Left forelimb (tissue), 1 donor: ENCODE results near the gene CLP1.

Source experiments
- DNase-seq: peaks from one replicate; pipeline ENCODE4 v3.0.0-alpha.2; 2018; ENCODE audit warnings: low spot score

Gene CLP1

DNA sequence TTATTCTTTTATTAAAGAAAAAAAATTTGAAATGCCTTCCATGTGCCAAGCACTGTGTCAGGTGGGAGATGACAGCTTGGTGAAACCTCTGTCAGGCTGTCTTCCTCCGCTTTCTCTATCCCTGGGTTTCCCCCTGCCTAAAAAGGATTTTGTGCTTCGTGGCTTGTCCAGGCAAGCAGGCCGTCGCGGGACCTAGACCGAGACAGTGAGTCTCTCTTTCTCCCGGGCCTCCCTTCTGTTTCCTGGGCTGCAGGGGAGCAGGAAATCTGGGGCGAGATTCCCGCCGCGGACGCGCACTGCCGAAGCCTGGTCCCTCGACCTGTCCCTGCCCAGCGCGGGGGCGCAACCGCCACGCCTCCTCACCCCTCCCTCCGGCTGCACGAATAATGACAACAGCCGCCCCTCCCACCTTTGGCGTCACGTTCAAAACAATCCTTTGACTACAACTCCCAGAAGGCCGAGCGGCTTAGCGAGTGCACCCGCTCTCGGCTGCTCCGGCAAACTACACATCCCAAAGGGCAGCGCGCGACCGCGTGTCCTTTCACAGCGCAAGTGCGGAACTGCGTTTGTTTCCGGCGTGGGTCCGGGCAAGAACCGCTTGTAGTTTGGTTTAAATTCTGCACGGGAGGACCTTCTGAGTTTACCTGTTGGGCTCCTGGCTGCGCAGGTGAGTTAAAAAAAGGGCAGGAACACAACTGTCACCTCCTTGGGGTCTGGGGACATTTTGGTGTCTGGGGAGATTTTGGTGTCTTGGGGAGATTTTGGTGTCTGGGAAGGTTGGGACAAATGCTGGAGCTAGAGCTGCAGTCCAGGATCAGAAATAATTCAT is at the start of gene CLP1:
TSS of gene CLP1 (plus strand) at position 569 of the 829 bp plus-strand sequence. CDS start 1,715 bp downstream, outside the sequence.
- peak; percentile 99 for DNase-seq

DNA sequence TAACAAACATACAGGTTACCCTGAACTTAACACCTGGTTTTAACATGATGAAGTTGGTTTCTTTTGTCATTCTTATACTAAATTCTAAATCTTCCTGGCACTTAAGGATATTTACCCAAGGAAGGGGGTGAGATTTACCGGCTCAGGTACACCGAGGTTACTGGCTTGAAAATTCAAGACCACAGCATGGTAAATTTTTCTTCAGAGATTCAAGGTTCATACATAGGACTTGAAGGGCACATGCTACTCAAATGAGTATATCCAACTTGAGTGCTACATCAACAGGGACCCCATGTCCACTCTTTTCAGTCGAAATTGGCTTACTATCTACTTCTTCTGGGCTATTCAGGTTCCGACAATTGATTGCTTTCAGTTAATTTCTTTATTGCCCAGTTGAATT is 47.4 kb upstream of the CLP1 start:
- DNase-seq: no peak

DNA sequence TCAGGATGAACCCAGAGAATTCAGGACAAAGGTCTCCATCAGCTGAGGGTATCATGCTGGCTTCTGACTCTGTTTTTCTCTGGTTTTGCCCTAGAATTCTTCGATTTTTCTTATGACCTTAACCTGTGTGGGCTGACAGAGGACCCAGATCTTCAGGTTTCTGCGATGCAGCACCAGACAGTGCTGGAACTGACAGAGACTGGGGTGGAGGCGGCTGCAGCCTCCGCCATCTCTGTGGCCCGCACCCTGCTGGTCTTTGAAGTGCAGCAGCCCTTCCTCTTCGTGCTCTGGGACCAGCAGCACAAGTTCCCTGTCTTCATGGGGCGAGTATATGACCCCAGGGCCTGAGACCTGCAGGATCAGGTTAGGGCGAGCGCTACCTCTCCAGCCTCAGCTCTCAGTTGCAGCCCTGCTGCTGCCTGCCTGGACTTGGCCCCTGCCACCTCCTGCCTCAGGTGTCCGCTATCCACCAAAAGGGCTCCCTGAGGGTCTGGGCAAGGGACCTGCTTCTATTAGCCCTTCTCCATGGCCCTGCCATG is 43.3 kb upstream of the CLP1 start:
- no peak for DNase-seq

DNA sequence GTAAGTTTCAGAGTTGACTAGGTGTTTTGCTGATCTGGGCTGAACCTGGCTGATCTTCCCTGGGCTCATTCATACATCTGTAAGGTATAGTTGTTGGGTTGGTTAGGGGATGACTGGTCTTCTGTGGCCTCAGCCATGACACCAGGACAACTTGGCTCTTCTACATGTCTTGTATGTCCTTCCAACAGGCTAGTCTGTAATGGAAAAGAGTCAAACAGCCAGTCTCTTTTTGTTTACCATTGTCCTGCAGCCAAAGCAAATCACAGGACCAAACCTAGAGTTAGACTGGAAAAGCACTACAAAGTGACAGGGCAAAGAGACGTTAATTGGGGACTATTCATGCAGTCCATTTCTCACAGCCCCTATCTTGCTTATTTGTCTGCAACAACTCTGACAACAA is 42.3 kb upstream of the CLP1 start:
- no peak for DNase-seq

GRCh38 chr11:57616595-57616994 is 41.0 kb upstream of the CLP1 start:
- no peak for DNase-seq

DNA sequence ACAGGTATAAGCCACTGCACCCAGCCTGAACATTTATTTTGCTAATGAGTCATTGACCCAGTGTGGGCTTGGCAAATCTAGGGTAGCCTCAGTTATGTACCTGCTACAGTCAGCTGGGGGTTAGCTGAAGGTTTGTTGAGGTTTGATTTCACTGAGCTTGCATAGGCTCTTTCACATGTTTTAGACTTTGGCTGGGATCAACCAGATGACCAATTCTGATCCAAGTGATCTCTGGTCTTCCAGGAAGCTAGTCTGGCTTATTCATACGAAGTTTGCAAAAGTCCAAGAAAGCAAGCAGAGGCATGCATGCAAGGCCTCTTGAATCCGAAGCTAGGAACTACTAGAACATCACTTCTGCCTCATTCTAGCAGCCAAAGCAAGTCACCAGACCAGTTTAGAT is 39.1 kb upstream of the CLP1 start:
- no peak for DNase-seq

DNA sequence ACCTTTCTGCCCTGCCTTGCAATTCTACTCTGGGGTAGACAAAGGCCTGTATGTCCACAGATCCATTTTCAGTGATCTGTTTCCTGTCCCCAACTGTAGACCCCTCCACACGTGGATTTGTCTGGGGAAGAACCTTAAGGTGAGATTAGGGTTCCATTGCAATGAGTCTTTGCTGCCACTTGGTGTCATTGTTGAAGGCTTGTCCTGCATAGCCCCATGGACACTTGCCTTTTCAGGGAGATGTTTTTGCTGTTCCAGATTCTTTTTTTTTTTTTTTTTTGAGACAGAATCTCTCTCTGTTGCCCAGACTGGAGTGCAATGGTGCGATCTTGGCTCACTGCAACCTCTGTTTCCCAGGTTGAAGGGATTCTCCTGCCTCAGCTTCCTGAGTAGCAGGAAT is 38.2 kb upstream of the CLP1 start:
- DNase-seq: no peak

GRCh38 chr11:57620467-57620866 is 37.1 kb upstream of the CLP1 start:
- no peak for DNase-seq

GRCh38 chr11:57622263-57622662 is 35.3 kb upstream of the CLP1 start:
- no peak for DNase-seq

GRCh38 chr11:57624864-57625263 is 32.7 kb upstream of the CLP1 start:
- DNase-seq: no peak

- no peak for DNase-seq
Observed at GRCh38 chr11:57626895-57627294, 30.7 kb upstream of the CLP1 start.

GRCh38 chr11:57630171-57630570 is 27.4 kb upstream of the CLP1 start:
- DNase-seq: no peak

DNA sequence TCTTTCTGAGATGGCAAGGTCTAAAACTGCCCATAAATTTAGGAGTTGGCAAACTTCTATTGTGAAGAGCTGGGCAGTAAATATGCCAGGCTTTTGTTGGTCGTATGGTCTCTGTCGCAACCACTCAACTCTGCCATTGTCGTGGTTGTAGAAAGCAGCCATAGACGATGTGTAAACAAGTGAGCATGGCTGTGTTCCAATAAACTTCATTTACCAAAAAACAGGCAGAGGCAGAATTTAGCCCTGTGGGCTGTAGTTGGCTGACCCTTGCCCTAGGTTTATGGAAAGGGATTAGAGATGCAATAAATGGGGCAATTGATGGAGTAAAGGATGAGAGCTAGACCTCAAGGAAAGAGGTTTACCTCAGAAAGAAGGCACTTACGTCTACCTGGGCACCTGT is 25.4 kb upstream of the CLP1 start:
- no peak for DNase-seq

DNA sequence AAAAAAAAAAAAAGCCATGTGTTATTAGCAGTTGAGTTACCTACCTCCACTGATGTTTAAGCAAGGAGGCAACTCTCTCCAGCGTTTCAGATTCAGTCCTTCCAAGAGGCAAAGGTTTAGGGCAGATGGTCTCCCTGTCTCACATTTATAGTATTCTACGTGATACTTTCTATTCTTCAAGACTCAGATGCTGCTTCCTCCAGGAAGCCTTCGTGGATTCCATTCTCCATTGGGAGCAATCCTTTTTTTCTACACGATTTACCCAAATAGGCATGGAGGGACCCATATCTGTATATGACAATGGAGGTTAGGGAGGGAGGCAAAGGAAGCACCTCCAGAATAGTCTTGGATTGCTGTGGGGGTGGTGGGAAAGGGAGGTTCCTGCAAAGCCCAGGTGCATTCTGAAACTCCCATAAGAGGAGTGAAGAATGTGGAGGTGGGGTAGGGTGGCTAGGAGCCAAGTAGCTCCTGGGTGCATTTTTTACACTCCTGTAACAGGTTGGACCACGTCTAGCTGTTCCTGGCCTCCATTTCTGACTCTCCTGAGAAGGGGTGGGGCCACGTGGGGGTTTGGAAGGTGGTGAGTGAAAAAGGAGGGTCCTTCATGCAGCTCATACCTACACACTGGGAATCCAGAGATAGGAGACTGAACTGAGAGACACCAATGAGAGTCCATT is 24.0 kb upstream of the CLP1 start:
- no peak for DNase-seq

DNA sequence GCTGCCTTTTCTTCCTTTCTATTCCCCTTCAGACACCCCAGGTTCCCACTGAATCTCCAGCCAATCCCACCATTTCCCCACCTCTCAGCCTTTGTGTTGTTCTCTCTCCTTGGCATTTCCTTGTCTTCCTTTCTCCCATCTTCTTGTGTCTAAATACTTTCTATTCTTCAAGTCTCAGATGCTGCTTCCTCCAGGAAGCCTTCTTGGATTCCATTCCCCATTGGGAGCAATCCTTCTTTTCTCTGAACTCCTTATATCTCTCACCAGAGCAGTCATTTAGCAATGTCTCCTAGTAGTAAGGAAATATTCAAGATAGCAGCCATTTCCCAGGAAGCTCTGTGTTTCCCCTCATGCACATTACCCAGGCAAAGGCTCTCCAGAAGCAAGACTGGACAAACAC is 23.3 kb upstream of the CLP1 start:
- DNase-seq: no peak

DNA sequence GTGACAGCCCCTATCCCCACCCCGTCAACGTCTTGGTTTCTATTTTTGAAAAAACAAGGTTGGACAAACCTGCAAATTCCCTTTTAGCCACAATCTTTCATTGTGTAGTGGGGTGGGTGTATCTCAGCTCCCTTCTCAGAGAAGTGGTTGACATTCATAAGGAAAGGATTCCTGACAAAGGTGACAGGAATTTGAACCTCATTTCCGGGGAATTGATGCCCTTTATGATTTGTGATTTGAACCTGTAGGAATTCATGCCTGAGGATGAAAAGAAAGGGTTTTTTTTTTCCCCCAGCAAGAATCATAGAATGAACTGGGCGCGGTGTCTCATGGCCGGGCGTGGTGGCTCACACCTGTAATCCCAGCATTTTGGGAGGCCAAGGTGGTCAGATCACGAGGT is 22.3 kb upstream of the CLP1 start:
- no peak for DNase-seq

DNA sequence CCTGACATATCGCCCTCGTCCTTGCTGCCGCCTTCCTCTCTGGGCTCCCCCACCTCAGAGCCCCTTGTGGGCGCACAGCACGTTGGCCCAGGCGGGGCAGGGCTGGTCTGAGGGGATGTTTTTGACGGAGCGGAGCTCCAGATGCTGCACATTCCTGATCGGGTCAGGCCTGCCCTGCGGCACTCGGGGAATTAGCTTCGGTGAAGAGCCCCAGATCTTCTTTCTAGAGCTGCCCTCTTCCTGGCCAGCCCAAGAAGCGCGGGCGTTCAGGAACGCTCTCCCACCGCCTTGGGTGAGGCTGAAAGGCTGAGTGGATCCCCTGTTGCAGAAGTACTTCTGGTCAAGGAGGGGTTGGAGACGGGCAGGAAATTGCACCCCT is 19.9 kb upstream of the CLP1 start:
- DNase-seq: peak; percentile 79

- peak; percentile 88 for DNase-seq
Observed at GRCh38 chr11:57638005-57638781, 19.4 kb upstream of the CLP1 start.

- no peak for DNase-seq
Observed at GRCh38 chr11:57638811-57639320, 18.7 kb upstream of the CLP1 start.

DNA sequence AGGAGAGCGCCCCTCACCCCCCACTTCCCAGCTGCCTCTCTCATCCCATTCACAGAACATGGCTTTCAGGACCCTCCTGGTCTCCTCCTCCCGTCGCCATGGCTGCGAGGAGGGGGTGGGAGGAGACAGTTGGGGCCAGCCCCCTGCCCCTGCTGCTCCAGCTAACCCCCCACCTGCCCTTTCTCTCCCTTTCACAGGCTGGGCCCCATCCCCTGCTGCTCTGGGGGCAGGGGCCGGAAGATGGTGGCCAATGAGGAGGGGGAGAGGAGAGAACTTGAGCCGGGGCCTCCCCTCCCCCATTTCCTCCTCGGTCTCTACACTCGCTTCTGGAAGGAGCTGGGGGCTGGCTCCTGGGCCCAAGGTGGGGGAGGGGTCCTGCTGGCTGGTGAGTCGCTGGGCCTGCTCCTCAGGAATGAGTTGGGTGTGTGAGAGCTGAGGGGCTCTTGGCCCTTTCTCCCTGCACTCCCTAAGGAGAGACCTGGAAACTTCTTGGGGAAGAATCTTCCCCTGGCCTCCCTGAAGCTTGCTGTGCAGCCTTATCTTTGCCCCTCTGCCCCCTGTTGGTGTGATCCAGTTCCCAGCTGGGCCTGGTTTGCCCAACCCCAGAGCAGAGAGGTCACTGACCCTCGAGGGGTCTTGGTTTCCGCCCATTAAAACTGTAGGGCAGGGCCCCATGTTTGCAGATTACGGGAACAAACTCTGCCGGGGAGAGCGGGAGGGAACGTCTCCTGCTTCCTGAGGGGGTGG is 18.1 kb upstream of the CLP1 start:
- peak; percentile 89 for DNase-seq

GRCh38 chr11:57640068-57640800 is 17.3 kb upstream of the CLP1 start:
- DNase-seq: no peak
